Skeletal muscle cell (primary cell): Measurements from ENCODE around the gene TMED4.
"Not testable (repeated sequence)": the region's sequence is repeated elsewhere in the genome, so short reads cannot be mapped to it uniquely, and the experiment has no call there.

Experiments
- DNase-seq: peaks from one replicate; pipeline ENCODE4 v3.0.0-alpha.2; 2010; ENCODE audit warnings: low read depth
- H3K4me3 ChIP-seq: 2 replicates; pipeline ENCODE4 v1.5.1; 2011; ENCODE audit warnings: low read depth, mild to moderate bottlenecking, control low read depth, low read length, moderate library complexity

Gene TMED4

DNA sequence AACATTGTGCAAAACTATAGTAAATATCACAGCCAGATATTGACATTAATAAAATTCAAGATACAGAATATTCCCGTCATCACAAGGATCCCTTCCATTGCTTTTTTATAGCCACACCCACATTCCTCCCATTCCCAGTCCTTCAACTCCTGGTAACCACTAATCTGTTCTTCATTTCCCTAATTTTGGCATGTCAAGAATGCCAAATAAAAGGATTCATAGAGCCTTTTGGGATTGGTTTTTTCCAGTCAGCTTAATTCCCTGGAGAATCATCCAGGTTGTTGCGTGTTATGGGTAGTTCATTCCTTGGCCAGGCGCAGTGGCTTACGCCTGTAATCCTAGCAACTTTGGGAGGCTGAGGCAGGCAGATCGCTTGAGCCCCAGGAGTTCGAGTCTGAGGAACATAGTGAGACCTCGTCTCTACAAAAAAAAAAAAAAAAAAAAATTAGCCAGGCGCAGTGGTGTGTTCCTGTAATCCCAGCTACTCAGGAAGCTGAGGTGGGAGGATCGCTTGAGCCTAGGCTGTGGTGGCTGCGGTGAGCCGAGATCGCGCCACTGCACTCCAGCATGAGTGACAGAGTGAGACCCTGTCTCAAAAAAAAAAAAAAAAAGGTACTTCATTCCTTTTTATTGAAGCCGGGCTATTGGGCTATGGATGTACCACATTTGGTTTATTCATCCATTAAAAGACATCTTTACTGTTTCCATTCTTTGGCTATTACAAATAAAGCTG is 27.1 kb upstream of the TMED4 start:
- no peak for DNase-seq
- no peak overlapping the region for H3K4me3 ChIP-seq

- DNase-seq, result no peak
- peak overlapping the region; percentile 87 for H3K4me3 ChIP-seq
Measured at GRCh38 chr7:44607141-44608068, 25.4 kb upstream of the TMED4 start.

DNA sequence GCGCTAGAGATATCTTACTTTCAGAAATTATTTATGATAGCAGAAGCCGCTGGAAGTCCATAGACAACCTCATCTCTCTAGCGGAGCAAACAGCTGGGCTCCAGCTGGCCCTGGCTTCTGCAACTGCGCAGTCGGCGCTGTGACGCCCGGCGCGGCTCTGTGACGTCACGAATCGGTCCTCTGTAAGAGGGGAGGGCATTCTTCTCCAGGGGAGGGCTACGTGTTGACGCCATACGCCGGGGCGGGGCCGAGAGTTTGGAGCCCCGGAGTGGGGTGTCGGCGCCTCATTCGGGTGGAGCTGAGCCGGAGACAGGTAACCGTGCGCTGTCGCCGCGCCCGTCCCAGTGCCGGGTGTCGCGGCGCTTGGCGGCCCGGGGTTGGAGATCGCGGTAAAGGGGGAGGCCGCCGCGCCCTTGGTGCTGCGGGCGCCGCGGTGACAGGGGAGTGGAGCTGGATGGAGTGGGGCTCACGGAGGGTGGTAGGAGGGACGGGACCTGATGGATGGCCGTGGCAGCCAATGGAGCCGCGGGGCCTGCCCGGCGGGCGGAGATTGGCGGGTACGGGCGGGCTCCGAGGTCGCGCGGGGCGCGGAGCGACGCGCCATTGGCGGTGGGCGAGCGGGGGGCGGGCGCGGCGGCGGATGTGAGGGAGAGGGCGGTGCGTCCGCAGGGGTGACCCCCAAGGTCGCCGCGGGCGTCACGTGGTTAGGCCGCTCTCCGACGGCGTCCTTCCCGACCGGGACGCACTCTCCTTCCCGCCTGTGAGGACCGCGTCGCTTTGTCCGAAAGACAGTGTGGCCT is 24.5 kb upstream of the TMED4 start, which contains the start of gene OGDH:
Gene OGDH (plus strand): TSS at position 287 of the 800 bp plus-strand sequence. CDS start 17,717 bp downstream, outside the sequence.
- H3K4me3 ChIP-seq, result peak within 1 kb of the TSS; percentile 87
- DNase-seq, result peak; percentile 95

DNA sequence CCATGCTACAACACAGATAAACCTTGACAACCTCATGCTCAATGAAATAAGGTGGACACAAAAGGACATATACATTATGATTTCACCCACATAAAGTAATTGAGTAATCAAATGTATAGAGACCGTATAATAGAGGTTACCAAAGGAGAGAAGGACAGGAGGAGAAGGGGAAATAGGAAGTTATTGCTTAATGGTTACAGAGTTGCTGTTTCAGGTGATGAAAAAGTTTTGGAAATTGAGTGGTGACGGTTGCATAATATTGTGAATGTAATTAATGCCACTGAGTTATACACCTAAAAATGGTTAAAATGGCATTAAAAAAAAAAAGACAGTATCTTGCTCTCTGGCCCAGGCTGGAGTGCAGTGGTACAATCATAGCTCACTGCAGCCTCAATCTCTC is 22.9 kb upstream of the TMED4 start:
- no peak overlapping the region for H3K4me3 ChIP-seq
- no peak for DNase-seq

GRCh38 chr7:44603193-44603592 is 21.2 kb upstream of the TMED4 start:
- H3K4me3 ChIP-seq, result no peak overlapping the region
- no peak for DNase-seq

- H3K4me3 ChIP-seq, result no peak overlapping the region
- no peak for DNase-seq
Measured at GRCh38 chr7:44602576-44602910, 20.5 kb upstream of the TMED4 start.

- no peak overlapping the region for H3K4me3 ChIP-seq
- no peak for DNase-seq
Measured at GRCh38 chr7:44599222-44599621, 17.2 kb upstream of the TMED4 start.

GRCh38 chr7:44597181-44597580 is 15.2 kb upstream of the TMED4 start:
- DNase-seq, H3K4me3 ChIP-seq: not testable (repeated sequence)

DNA sequence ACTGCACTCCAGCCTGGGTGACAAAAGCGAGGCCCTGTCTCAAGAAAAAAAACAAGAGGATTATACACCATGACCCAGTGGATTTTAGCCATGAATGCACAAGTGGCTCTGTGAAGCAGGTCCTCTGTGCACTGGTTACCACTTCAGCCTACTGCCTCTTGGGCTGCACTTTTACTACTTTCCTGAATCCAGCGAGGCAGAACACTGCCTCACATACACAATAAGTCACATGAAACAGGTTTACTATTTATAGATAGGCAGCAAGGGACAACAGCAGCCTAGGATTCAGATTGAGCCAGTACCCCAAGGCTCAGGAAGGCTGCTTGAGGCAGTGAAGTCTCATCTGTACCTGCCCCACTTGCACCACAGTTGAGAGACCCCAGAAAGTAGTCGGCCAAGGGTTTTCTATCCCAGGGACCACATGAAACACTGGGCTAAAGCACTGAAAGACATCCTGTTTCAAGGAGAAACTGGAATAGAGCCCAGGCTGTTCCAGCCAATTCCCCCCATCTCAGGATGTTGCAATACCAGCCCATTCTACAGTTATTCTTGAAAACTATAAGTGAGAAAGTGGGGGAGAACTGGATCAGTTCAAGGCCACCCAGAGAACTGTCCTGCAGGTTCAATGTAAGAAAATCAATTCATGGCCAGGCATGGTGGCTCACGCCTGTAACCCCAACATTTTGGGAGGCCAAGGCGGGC is 14.1 kb upstream of the TMED4 start:
- DNase-seq, result no peak
- H3K4me3 ChIP-seq, result no peak overlapping the region

DNA sequence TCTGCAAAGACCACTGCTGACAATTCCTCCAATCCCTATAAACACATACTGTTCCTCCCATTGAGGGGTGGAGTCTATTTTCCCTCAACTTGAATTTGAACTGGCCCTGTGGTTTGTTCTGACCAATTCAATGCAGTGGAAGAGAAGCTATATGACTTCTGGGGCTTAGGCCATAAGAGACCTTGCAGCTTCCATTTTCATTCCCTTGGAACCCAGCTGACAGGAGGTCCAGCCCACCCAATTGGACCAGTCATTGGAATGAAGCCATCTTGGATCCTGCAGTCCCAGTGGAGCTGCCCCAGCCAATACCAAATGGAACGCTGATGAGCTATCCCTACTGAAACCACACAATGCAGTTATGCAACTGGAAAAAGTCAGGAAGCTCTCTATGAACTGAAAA is 8.9 kb upstream of the TMED4 start:
- no peak for DNase-seq

GRCh38 chr7:44587843-44588711 is 6.0 kb upstream of the TMED4 start:
- H3K4me3 ChIP-seq, result no peak overlapping the region
- peak; percentile 16 for DNase-seq

More for the DNA sequence above, 8.9 kb upstream of the TMED4 start:
- no peak overlapping the region for H3K4me3 ChIP-seq

DNA sequence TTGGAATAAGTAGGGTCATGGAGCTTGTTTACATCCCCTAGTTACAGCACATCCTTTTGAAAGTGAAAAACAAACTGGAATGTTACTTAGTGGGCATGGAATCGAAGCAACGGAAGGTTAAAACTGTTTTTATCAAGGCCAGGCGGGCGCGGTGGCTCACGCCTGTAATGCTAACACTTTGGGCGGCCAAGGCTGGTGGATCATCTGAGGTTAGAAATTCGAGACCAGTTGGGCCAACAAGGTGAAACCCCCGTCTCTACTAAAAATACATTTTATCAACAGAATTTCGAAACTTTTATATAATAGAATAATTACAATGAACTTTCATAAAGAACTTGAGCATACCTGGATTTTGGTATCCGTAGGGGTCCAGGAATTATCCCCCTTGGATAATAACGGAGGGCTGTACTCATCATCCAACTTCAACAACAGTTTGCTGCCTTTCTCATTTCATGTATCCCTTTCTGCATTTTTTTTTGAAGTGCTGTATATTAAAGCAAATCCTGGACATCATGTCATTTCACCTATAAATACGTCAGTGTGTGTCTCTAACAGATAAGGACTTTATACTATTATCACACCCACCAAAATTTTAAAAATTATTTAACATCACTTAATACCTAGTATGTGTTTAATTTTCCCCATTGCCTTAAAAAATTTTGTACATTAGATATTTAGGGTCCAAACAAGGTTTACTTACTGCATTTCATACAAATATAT is 1.3 kb upstream of the TMED4 start:
- DNase-seq, result no peak
- peak overlapping the region; percentile 96 for H3K4me3 ChIP-seq

GRCh38 chr7:44580945-44581878 is 819 bp downstream of the TMED4 start:
- DNase-seq, result no peak
- peak overlapping the region; percentile 96 for H3K4me3 ChIP-seq

- no peak for DNase-seq
- H3K4me3 ChIP-seq, result no peak overlapping the region
Measured at GRCh38 chr7:44576228-44576627, 5.8 kb downstream of the TMED4 start.

- DNase-seq, result no peak
- H3K4me3 ChIP-seq, result no peak overlapping the region
Measured at GRCh38 chr7:44575054-44575453, 7.0 kb downstream of the TMED4 start.

GRCh38 chr7:44574287-44574872 is 7.7 kb downstream of the TMED4 start:
- no peak for DNase-seq
- H3K4me3 ChIP-seq, result peak overlapping the region; percentile 98
